LoVo (cell line): ENCODE results near the gene CACHD1.

Source experiments
- DNase-seq: peaks from one replicate; pipeline ENCODE4 v3.0.0-alpha.2; 2016; ENCODE audit warnings: low spot score

Gene CACHD1

DNA sequence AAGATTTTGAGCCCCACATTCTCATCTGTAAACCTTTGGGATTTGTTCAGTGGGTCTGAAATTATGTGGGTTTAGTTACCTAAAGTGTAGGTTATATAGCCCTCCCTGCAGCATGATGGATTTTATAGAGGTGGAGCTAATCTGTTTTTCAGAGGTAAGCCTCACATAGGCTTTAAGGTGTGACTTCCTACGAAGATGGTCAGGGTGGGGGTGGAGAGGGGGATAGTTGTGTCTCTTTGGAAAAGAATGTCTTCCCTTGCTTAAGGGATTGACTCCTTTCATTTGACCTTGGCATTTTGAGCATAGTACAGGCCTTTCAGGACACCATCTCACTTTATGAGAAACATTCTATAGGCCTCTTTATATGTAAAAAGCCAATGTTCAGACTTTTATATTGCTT is 3.4 kb downstream of the CACHD1 start:
- no peak for DNase-seq

DNA sequence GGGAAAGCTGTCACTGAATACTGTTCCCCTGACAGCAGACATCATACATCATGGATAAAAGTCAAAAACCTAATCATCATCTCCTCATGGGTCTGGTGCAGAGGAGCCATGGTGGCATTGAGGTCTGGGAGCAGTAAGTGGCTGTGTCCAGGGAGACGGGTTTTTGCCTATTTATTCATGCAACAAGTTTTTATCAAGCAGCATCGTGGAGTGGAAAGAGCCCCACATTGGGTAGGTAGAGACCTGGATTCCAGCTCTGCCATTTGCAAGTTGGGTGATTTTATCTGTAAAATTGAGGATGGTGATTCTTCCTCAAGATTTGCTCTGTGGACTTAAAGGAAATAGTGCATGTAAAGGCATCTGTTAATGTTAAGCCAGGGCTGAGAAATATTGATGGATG is 4.2 kb downstream of the CACHD1 start:
- no peak for DNase-seq

DNA sequence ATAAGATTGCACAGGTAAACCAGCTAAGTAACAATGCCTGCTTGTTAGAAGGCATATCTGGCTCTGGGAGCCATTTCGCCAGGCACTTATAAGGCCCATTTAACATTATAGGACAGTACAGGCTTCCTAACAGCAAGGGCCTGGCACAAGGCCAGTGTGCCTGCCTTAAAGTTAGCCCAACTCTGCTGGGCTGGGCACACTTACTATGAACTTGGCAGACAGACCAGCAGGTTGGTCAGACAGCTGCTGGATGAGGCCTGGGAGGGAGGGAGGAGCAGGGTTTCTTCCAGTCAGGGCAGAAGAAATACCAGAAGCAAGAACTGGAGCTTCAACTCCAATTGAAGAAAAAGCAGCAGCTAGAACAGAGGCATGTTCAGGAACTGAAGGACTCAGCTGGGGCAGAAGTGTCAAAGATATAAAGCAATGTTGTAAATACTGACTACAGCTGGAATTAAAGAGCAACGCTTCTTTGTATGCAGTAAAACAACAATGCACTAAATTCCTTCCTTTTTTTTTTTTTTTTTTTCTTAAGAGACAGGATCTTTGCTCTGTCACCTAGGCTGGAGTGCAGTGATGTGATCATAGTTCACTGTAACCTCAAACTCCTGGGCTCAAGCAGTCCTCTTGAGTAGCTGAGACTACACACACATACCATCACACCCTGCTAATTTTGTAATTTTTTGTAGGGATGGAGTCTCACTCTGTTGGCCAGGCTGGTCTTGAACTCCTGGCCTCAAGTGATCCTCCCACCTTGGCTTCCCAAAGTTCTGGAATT is 4.9 kb downstream of the CACHD1 start:
- DNase-seq, result peak; percentile 32

DNA sequence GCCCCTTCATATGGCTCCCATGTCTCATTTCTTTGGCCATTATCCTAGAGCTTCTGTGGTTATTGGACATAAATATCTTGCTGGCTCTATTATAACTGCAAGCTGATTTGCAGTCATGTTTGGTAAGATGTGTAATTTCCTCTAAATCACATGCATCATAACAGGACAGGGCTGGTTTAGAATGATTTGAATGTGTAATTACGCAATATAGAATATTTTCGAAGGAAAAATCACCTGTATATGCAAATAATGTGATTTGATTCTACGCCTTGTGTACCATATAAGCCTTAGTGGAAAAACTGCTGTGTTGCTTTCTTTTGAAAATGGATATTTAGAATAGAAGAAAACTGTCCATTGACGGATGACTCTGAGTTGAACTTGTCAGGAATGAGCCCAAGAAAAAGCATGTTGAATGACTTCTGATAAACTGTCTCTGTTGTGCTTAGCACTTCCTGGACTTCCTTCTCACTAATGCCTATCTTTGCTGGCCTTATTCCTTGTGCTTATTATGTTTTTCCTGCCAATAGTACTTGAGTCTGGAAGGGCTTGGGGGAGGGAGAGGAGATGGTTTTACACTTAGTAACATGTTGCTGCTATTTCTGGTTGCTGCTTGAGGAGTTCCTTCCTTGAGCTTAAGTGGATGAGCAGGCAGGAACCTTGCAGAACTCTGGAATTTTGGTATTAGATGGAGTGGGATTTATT is 6.5 kb downstream of the CACHD1 start:
- no peak for DNase-seq

DNA sequence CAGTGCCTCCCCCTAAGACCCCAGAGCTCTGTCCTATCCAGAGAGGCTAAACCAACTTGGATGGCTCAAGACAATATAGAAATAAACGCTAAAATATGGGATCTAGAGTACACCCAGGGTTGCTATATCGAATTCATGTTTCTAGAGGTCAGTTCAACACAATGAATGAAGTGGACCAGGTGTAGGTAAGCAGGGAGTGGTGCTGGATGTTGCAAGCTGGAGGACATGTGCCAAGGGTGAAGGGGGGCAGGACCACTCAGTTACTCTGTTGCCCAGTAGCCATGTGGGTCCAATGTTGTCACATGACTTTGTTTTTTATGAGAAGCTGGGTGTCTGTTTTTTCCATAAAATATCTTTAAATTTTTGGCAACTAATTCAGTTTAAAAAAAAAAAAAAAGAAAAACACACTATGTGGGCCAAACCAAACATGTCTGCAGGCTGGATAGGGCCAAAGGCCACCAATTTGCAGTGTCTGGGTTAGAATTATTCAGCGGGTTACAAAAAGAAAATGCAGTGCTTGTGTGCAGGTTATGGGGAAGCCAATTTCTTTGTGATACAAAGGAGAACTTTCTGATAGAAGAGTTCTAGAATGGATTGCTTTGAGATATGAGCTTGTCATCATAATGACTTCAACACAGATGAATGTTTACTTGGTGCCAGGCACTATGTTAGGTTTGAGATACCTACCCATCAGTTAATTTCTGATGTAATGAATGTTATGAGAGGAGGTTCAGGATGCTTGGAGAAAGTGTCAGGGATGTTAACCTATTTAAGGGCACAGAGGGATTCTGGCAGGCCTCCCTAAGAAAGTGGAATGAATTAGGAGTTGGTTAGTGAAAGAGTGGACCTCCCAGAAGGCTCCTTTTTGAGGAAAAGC is 8.9 kb downstream of the CACHD1 start:
- DNase-seq, result no peak

DNA sequence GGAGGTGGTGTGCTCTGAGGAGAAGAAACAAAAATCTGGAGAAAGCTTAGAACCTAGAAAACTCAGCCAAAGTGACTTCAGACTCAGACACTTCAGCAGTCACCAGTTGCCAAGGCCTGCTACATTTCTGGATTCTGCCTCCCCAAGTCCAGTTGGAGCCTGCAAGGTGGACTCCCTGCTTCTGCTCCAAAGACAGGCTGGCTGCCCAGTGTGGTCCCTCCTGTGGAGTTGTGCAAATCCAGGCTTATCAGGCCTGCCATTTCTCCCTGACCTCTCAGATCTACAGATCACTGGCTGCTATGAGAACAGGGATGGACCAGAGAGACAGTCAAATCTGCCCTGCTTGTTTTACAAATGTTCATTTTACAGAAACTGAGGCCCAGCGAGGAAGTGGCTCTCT is 9.9 kb downstream of the CACHD1 start:
- DNase-seq, result no peak

DNA sequence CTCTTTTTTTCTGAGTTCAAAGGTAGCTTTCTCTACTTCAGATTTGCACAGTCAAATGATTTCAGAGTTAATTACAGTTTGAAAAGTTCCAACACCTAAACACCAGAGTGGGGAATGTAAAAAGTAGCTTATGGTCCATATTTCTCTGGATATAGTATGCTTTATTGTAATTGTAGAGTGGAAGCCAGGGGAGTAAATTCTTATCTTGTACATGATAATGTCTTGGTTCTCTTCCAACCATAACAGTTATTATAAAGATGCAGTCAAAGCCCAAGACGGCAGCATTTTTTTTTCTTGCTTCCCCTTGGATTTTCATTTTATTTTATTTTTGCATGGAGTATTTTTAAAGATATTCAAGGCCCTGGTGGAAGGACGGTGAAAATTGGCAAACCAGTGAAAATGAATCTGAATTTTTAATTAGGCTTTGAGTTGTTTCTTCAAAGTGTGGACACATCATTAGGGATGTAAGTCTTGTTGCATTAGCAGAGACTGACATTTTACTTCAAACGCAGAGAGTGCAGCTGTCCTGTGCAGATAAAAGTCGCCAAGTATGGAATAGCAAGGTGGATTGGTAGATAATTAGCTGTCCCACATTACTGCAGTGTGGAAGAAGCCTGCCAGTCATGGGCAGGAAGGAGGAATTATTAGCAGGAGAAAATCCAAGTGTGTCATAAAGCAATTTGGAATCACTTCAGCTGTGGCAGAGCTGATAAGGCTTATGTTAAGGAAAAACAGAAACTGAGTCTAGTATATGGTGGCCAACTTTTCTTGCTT is 11.3 kb downstream of the CACHD1 start:
- no peak for DNase-seq

DNA sequence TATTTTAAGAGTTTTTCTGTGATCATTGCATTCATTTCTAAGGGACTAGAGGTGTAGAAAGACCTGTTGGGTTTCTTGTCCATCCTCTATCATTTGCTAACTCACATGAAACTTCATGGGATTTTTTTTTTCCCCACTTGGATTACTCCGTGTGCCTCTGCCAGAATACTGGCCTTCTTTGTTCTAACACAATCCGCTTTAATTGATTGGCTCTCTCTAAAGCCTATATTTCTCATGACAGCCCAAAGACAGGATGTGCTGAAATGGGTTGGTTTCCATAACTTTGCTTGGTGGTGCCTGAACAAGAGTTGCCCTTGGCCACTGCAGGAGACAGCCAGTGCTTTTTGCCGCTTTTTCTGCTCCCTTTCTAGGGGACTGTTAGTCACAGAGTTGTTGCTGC is 12.2 kb downstream of the CACHD1 start:
- no peak for DNase-seq

DNA sequence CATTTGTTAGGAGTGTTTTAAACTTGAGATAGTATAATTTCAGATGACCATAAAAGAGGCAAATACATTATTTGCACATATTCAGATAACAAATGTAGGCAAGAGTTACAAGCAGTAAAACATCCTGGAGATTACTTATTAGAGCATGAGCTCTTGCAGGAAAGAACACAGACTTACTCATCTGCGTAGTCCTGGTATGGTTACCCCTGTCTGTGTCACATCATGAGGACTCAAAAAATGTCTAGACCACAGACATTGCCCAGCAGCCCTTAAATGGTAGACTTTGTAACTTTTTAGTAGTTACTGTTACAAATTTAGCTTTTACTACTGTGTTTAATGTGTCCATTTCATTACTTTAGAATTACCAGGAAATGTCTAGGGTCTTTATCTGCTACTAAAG is 12.8 kb downstream of the CACHD1 start:
- DNase-seq, result no peak

DNA sequence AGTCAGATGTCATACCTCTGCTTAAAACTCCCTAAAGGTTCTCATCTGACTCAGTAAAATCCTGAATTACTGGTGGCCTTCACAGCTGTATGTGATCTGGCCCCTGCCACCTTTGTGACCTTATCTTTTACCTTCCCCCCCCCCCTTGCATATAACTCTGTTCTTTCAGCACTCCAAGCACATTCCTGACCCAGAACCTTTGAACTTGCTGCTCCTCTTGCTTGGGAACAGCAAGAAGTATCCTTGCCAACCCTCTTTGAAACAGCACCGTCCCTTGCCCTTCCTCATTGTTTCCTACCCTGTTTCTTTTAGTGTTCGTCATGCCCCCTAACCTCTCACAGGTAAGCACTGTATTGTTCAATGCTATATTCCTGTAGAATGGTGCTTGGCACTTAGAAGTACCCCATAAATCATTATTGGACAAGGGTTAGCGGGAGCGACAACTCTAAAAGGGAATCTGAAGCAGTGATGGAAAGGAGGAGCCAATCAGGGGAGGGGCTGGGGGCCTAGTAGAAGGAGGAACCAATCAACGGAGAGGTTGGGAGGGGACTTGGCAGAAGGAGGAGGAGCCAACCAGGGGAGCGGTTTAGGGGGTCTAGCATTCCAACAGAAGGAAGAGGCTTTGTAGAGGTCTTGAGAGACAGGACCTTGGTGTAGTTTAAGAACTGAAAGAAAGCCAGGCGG is 13.9 kb downstream of the CACHD1 start:
- DNase-seq, result no peak

DNA sequence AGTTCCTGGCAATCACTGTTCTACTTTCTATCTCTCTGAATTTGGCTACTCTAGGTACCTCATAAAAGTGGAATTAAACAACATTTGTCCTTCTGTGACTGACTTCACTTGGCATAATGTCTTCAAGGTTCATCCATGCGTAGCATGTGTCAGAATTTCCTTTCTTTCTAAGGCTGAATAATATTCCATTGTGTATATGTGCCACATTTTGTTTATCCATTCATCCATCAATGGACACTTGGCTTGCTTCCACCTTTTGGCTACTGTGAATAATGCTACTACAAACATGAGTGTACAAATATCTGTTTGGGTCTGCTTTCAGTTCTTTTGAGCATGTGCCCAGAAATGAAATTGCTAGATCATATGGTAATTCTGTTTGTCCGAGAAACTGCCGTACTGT is 14.7 kb downstream of the CACHD1 start:
- no peak for DNase-seq

DNA sequence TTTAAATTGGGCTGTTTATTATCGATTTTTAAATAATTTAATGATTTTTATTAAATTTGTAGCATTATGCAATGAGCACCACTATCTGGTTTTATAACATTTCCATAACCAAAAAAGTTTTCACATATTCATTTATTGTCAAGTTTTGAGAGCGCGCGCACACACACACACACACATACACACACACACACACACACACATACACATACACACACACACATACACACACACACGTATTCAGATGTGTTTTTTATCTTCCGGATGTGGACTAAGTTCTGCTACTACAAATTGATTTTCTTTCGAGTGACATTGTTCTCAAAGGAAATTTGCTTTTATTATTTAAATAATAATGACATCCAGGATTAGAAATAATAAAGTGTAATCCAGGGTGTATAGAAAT is 16.3 kb downstream of the CACHD1 start:
- DNase-seq, result no peak

DNA sequence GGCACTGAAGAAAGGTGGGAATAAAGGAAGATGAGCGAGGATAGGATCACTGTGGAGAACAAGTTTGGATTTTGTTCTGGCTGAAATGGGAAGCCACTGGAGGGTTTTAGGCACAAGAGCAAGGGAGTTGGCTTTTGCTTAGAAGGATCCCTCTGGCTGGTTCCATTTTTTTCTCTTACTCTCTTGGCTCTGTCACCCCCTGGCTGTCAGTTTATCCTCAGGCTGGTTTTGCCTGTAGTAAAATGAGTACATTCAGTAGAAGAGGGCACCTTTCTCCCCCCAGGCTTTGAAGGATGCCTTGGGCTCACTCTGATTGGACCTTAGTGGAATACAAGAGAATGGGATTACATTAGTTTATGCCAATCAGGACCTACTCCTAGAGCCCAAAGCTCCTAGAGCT is 17.1 kb downstream of the CACHD1 start:
- DNase-seq, result no peak

DNA sequence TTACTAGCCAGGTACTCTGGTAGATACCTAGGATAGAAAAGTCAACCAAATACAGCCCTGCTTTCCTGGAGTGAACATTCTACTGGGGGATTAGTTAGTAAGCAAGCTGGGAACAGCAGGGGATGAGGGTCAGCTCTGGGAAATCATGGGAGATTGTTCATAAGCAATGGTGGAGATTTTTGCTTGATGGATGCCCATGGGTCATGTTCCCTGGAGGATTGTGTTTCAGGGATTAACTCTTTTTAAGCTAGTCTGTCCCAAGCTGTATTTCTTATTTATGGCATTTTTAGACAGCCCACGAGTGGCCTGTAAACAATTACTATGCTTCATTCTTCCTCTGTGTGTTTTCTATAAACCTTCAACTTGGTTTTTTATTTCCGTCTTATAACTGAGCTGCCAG is 18.9 kb downstream of the CACHD1 start:
- no peak for DNase-seq

DNA sequence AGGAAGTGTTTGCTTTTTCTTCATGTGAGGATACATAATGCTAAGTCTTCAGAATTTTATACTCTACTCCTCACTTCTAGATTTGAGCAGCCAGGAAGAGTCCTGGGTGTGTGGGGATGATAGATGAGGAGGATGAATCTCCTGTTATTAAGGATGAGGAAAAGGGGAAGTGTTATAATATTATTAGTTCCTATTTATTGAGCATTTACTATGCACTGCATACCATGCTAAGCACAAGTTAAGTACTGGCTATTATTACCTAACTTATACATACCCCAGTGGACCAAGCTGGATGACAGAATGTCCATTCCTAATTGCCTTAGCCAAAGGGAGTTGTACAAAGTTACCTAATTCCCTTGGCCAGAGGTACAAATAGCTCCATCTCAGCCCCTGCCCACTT is 19.8 kb downstream of the CACHD1 start:
- no peak for DNase-seq

DNA sequence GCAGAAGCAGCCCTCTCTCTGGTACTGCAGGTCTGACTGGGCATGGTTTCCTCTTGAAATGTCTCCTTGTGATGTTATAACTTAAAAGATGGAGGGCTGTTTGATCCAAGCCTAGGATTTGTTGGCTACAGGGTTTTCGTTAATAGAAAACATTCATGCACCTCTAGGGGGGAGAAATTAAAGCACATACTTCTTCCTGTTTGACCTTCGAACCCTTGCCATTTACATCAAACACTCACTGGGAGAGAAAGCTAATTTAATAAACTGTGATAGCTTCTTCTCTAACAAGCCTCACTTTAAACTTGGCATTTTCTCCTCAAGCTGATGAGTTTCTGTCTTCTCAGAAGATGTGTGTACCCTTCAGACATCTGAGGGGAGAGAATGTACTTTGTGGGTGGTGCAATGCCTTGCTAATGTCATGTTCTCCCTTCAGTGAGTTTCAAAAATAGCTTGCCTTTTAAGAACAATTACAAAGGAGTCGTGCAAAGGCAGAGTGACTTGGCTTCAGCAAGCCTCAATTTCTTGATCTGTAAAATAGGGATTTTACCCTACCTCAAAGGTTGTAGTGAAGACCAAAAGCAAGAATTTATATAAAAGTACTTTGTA is 20.4 kb downstream of the CACHD1 start:
- peak; percentile 24 for DNase-seq

DNA sequence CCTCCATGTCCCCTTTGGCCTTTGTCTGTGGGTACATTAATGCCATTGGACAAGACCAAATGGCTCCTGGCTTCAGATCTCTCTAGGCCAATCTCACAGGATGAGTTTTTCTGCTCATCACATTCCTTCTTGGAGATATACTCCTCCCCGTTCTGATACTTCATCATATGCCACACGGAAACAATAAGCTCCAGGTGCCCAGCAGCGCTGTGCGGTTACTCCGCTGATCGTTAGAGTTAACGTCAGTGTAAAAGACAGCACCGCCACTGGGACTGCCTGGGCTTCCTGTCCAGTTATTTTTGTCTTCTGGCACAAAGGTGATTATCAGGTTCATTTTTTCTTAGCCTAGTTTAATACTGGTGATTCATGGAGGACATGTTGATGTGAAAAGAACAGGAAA is 22.5 kb downstream of the CACHD1 start:
- DNase-seq, result no peak

DNA sequence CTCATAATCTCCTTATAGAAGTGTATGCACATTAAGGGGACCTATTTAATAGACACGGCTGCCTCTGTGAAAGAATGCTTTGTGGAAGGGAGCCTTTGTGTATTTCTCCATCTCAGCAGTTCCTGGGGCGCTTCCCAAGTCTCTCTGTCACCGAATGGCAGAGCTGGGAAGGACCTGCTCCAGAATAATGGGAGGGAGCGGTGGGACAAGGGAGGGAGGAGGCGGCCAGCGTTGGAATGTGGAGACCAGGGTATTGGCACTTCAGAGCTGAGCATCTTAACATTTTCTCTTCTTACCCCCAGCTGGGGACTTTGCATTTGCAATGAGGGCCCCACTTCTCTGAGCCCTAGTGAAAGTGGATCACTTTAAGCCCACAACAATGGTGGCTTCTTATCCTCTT is 23.9 kb downstream of the CACHD1 start:
- no peak for DNase-seq

DNA sequence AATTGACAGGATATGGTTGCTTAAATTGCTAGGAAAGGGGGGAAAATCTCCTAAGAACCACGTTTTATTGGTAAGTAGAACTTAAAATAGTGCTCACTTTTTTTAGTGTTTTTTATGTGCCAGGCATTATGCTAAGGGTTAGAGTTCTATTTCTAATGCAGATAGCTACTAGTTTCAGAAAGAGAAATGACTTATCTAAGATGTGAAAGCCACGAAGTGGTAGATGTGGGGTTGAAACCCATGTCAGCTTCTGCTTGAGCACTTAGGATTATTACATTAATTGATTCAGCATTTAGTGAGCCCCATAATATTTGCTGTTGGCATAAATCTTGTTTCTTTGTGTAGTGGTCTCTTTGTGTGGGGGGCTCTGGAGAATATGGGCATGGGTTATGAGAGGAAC is 24.7 kb downstream of the CACHD1 start:
- DNase-seq, result no peak

DNA sequence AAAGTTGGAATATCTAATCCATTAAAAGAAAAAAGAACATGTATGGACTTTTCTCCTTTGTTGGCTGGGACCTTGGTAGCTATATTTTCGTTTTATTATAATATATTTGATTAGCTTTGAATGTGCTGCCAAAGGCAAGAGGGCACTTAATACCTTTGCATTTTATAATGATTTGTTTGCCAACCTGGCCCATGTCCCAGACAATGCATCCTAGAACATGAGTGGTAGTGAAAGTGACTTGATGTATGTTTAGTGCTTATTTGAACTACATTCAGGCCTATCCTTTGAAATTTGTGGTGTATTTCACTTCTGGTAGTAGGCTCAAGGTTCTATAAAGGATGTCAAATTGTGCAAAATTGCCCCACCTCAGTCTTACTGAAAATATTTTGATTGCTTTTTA is 25.9 kb downstream of the CACHD1 start:
- peak; percentile 33 for DNase-seq

DNA sequence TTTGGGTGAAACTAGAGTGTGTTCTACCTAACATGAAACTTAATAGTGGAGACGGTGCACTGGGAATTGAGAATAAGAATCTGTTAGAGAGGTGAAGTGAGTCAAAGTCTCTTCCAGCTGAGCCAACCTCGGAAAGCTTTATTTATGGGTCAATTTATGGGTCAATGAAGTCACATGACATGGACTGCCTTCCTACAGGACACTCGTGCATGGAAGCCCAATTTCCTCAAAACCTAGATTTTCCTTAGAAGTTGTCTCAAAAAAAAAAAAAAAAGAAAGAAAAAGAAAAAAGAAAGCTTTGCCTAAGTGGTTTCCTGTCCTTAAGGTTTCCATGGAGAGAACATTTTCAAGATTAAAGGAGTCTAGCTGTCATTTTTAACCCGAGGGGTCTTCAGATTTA is 26.7 kb downstream of the CACHD1 start:
- DNase-seq, result no peak
